Nephron progenitor cell (in vitro differentiated cells): ENCODE data around the gene FBXW5.

Source experiments
- DNase-seq: peaks from one replicate; pipeline ENCODE4 v3.0.0; 2021
- H3K27ac Mint-ChIP-seq: 2 replicates; pipeline ENCODE4 v1.8.0; 2021; ENCODE audit warnings: mild to moderate bottlenecking, moderate library complexity, mixed read lengths
- H3K27me3 Mint-ChIP-seq: 2 replicates; pipeline ENCODE4 v1.8.0; 2021; ENCODE audit warnings: mild to moderate bottlenecking, low read depth, mixed read lengths; ENCODE audit not compliant: poor library complexity
- H3K36me3 Mint-ChIP-seq: 2 replicates; pipeline ENCODE4 v1.8.0; 2021; ENCODE audit warnings: low read depth, mixed read lengths
- H3K4me1 Mint-ChIP-seq: 2 replicates; pipeline ENCODE4 v1.8.0; 2021; ENCODE audit warnings: mixed read lengths
- H3K4me3 Mint-ChIP-seq: 2 replicates; pipeline ENCODE4 v1.8.0; 2021; ENCODE audit warnings: mild to moderate bottlenecking, moderate library complexity, mixed read lengths
- H3K9me3 Mint-ChIP-seq: 2 replicates; pipeline ENCODE4 v1.8.0; 2021; ENCODE audit warnings: mild to moderate bottlenecking, moderate library complexity, mixed read lengths
- CTCF ChIP-seq: fragments of 200-600 bp; sonication (generic); IDR thresholded peaks from 2 replicates; pipeline ENCODE4 v1.5.0; 2021; ENCODE audit warnings: antibody characterized with exemption

The FBXW5 gene

GRCh38 chr9:136939996-136940525 is 4.5 kb downstream of the FBXW5 start:
- Mint-ChIP-seq H3K4me3 (no peak overlapping the region), H3K36me3 (peaks cover 34% of the 10 kb centered on the region), H3K27ac (no peak overlapping the region), H3K27me3 (no peaks in the 10 kb centered on the region), H3K9me3 (no peaks in the 10 kb centered on the region), H3K4me1 (peaks cover 4% of the 10 kb centered on the region)
- TF ChIP-seq CTCF, result no peak
- DNase-seq, result no peak

GRCh38 chr9:136939431-136939995 is 5.0 kb downstream of the FBXW5 start:
- H3K4me1 Mint-ChIP-seq, result no peaks in the 10 kb centered on the region
- no peaks in the 10 kb centered on the region for H3K9me3 Mint-ChIP-seq
- H3K4me3 Mint-ChIP-seq, result no peak overlapping the region
- H3K27me3 Mint-ChIP-seq, result no peaks in the 10 kb centered on the region
- H3K36me3 Mint-ChIP-seq, result peaks cover 38% of the 10 kb centered on the region
- TF ChIP-seq CTCF, result no peak
- DNase-seq, result no peak
- peak overlapping the region; percentile 52 for H3K27ac Mint-ChIP-seq

- H3K36me3 Mint-ChIP-seq, result peaks cover 57% of the 10 kb centered on the region
- no peak overlapping the region for H3K4me3 Mint-ChIP-seq
- H3K4me1 Mint-ChIP-seq, result no peaks in the 10 kb centered on the region
- no peak for DNase-seq
- H3K27me3 Mint-ChIP-seq, result no peaks in the 10 kb centered on the region
- H3K27ac Mint-ChIP-seq, result peak overlapping the region; percentile 57
- peaks cover 4% of the 10 kb centered on the region for H3K9me3 Mint-ChIP-seq
- no peak for TF ChIP-seq CTCF
Measured at GRCh38 chr9:136937186-136938001, 7.1 kb downstream of the FBXW5 start.

- Mint-ChIP-seq H3K36me3 (peaks cover 63% of the 10 kb centered on the region), H3K27me3 (no peaks in the 10 kb centered on the region), H3K4me3 (no peak overlapping the region), H3K4me1 (no peaks in the 10 kb centered on the region), H3K9me3 (peaks cover 8% of the 10 kb centered on the region), H3K27ac (peak overlapping the region; percentile 81)
- TF ChIP-seq CTCF, result no peak
- DNase-seq, result no peak
Measured at GRCh38 chr9:136936645-136937170, 7.8 kb downstream of the FBXW5 start.

GRCh38 chr9:136935651-136936050 is 8.9 kb downstream of the FBXW5 start:
- Mint-ChIP-seq H3K4me3 (no peak overlapping the region), H3K4me1 (no peaks in the 10 kb centered on the region), H3K27ac (no peak overlapping the region), H3K36me3 (peaks cover 74% of the 10 kb centered on the region), H3K27me3 (no peaks in the 10 kb centered on the region), H3K9me3 (peaks cover 9% of the 10 kb centered on the region)
- TF ChIP-seq CTCF, result no peak
- no peak for DNase-seq
